SIG-M5 (cell line): ENCODE results near the gene TBC1D3I.
A peak's percentile ranks its signal among the peaks of the same experiment; 100 is the strongest.
"Not testable (repeated sequence)": the region's sequence is repeated elsewhere in the genome, so short reads cannot be mapped to it uniquely, and the experiment has no call there.

Experiments
- DNase-seq: peaks from one replicate; lab custom pipeline; 2025; lab: John Stamatoyannopoulos, UW

TBC1D3I gene

DNA sequence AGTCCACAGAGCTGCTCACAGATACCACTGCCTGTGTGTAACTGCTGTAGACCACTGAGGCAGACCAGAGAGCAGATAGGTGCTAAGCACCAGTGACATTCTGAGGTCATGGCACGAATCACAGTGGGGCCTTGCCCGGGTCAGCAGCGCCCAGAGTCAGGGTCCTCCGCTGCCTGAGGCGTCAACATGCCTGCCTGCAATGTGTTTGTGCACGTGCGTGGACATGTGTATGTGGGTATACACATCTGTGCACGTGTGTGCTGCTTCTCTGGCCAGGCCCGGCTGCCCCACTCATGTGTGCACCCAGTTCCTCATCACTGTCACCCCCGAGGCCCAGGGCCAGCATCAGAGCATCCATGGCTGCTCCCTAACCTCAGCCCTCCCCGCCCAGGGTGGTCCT is at the start of gene TBC1D3I:
Gene TBC1D3I (minus strand): TSS at position 101 of the 400 bp plus-strand sequence. CDS start 1,585 bp downstream, outside the sequence.
- DNase-seq, result not testable (repeated sequence)

DNA sequence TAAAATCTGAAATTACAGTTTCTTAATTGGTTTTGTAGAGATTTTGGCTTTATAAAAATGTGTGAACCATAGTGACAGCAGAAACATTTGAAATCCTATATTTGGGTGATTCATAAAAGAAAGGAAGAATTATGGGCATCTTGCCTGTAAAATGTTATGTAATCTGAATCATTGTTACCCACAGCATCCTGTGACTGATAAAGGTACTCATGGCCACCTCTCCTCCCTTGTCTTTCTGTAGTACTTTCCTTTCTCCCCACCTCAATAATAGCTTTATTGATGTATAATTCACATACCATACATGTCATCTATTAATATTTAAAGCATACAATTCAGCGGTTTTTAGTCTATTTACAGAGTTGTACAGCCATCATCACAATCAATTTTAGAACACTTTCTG is 30.8 kb upstream of the TBC1D3I start:
- not testable (repeated sequence) for DNase-seq

DNA sequence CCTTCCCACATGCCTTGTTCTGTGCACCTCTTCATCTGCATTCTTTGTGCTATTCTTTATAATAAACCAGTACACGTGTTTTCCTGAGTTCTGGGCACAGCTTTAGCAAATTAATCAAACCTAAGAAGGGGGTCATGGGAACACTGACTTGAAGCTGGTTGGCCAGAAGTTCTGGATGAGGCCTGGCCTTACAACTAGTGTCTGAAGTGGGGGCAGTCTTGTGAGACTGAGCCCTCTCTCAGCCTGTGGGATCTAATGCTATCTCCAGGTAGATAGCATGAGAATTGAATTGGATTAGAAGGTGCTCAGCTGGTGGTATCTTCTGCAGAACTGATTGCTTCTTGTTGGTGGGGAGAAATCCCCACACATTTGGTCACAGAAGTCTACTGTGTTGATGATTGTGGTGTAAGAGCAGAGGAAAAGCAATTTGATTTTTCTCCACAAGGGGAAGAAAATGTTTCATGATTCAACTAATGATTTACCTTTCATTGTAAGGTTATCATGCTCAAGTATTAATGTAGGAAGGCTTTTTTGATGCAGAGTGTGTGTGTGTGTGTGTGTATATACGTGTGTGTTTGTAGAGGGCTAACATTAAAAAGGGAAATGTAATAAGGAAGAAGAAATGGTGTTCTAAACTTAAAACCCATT is 25.7 kb upstream of the TBC1D3I start:
- not testable (repeated sequence) for DNase-seq

DNA sequence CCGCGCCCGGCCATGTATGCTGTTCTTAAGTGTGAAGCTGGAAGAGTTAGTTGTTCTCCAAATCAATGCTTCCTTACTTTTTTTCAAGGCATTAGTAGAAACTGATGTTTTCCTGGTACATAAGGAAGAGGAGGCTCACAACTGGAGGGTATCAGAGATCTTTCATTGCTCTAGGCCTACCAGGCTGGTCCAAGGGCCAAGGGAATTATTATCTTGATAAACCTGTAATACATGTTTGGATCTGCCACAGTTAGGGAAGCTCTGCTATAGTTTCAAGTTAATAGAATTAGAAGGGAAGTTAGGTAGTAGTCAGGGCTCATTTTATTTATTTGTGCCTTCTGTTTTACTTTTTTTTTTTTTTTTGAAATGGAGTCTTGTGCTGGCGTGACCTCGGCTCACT is 19.8 kb upstream of the TBC1D3I start:
- DNase-seq, result not testable (repeated sequence)

DNA sequence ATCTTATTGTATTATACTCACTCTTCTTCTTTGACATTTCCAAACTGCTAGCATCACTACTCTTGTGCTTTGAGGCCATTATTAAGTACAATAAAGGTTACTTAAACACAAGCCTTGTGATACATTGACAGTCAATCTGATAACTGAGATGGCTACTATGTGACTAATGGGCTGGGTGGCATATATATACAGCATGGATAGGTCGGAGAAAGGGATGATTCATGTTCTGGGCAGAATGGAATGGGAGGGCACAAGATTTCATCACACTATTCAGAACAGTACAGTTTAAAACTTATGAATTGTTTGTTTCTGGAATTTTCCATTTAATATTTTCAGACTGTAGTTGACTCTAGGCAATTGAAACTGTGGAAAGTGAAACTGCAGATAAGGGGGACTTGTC is 18.9 kb upstream of the TBC1D3I start:
- not testable (repeated sequence) for DNase-seq

DNA sequence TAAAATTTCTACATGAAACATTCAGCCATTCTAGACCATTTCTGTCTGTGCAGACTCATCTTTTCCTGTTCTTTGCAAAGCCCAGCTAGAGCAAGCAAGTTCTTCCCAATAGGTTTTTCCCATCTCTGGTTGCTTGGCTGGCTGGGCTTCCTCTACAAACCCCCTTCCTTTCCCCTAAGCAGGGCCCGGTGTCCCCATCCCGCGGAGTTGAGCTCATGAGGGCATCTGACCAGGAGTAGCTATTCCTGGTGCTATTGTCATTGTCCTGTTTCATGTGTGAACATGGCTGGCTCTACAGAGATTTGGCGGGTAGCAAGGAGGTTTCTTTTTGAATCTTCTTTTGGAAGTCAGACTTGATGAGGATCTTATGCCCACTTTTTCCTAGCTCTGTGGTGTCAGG is 22.3 kb downstream of the TBC1D3I start:
- not testable (repeated sequence) for DNase-seq

DNA sequence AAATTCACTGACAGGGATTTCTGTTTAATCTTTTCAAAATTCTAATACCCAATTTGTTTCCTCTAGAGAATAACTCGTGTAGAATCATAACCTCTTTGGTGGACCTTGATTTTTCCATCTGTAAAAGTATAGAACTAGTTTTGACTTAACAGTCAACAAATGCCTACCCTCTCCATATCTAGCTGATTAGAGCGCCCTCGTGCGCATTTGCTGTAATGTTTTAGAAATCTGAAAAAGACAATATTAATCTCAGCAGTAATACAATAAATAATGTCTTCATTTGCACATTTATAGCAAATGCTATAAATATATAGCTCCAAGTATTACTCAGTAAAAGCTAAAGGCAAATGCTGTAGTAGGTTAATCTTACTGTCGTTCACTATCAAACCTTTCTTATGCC is 34.7 kb downstream of the TBC1D3I start:
- not testable (repeated sequence) for DNase-seq

DNA sequence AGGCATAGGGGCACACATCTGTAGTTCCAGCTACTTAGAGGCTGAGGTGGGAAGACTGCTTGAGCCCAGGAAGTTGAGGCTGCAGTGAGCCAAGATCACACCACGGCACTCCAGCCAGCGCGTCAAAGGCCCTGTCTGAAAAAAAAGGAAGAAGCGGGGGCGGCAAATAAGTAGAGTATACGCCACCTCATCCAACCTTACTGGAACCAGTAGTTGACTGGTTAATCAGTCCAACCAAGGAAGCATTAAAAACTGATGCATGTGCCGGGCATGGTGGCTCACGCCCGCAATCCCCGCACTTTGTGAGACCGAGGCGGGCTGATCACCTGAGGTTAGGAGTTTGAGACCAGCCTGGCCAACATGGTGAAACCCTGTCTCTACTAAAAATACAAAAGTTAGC is 41.4 kb downstream of the TBC1D3I start:
- not testable (repeated sequence) for DNase-seq

DNA sequence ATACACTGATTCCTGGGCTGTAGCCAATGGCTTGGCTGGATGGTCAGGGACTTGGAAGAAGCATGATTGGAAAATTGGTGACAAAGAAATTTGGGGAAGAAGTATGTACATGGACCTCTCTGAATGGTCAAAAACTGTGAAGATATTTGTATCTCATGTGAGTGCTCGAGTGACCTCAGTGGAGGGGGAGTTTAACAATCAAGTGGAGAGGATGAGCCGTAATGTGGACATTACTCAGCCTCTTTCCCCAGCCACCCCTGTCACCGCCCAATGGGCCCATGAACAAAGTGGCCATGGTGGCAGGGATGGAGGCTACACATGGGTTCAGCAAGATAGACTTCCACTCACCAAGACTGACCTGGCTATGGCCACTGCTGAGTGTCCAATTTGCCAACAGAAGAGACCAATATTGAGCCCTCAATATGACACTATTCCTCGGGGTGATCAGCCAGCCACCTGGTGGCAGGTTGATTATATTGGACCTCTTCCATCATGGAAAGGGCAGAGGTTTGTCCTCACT is 42.7 kb downstream of the TBC1D3I start:
- not testable (repeated sequence) for DNase-seq

DNA sequence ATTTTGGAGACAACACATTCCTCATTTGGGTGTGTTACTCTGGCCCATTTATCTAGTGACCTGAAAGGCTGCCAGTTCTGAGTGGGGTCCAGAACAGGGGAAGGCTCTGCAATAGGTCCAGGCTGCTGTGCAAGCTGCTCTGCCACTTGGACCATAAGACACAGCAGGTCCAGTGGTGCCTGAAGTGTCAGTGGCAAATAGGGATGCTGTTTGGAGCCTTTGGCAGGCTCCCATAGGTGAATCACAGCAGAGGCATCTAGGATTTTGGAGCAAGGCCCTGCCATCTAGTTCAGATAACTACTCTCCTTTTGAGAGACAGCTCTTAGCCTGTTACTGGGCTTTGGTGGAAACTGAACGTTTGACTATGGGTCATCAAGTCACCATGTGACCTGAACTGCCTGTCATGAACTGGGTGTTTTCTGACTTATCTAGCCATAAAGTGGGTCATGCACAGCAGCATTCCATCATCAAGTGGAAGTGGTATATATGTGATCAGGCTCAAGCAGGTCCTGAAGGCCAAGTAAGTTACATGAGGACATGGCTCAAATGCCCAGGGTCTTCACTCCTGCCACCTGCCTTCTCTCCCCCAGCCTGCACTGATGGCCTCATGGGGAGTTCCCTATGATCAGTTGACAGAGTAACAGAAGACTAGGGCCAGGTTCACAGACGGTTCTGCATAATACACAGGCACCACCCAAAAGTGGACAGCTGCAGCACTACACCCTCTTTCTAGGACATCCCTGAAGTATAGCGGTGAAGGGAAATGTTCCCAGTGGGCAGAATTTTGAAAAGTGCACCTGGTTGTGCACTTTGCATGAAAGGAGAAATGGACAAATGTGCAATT is 43.4 kb downstream of the TBC1D3I start:
- not testable (repeated sequence) for DNase-seq

DNA sequence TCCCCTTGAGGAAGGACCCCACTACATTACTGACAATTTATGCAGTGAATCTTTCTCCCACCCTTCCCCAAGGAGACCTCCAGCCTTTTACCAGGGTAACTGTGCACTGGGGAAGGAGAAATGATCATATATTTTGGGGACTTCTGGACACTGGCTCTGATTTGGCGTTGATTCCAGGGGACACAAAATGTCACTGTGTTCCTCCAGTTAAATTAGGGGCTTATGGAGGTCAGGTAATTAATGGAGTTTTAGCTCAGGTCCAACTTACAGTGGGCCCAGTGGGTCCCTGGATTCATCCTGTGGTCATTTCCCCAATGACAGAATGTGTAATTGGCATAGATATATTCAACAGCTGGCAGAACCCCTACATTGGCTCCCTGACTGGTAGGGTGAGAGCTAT is 44.8 kb downstream of the TBC1D3I start:
- DNase-seq, result not testable (repeated sequence)

DNA sequence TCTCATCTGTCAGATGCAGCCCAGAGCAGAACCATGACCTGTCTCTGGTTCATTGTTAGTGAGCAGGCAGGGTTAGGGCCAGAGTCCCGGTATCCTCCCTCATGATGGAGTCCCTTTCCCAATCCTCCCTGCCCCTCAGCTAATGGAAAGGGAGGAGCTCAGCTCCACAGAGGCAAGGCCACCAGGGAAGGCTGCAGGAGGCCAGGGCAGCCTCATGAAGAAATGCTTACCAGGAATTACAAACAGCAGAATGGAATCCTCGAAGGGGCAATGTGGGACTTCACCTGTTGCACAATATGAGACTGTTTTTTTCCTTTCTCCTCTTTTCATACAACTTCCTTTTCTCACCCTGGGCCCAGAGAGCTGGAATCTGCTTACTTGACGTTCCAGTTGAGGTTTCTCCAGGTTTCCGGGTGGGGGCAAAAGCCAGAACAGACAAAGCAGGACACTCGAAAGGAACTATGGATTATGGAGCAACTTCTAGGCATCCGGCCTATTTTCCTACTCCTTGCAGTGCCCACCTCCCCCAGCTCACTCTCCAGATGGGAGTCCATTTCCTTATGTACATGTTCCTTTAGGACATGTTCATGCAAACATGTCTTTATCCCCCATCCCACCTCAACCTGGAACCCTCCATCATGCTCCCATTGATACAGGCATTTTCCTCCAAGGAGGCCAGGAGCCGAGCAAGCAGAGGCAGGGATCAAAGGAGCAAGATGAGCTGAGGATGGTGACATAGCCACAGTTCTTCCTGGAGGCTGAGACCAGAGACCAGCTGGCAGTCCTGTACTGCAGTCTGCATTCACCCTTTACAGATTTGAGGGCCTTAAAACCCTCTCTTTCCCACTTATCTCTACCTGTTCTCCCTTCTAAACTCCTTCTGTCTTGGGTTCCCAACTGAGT is 48.7 kb downstream of the TBC1D3I start:
- not testable (repeated sequence) for DNase-seq

DNA sequence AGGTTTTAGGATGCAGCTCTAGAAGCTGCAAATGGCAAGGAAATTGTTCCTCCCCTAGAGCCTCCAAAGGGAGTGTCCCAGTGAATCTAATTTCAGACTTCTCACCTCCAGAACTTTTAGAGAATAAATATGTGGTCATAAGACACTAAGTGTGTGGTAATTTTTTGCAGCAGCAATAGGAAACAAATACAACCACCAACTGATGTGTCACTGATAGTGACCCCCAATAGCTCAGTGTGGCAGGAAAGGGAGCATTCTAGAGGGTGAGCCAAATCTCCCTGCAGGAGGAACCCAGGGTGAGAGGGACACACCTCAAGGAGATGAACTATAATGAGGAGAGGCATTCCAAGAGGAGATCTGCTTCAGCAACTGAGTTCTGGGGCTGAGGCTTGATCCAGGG is 49.5 kb downstream of the TBC1D3I start:
- no peak for DNase-seq

DNA sequence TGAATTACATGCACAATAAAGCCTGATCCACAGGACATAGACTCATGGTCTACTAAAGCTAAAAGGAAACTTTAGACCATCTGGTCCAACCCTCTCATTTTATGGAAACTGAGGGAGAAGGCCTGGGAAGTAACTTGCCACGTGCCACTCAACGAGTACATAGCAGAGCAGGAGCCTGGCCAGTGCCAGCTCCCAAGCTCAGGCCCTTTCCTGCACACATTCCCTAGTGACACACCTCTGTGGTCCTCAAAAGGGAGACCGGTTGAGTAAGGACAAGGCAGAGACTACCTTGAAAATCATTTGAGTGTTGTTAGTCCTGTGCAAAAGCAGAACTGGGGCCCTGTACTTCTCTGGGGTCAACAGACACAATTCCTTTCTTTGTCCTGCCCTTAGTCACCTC is 50.7 kb downstream of the TBC1D3I start:
- DNase-seq, result no peak

DNA sequence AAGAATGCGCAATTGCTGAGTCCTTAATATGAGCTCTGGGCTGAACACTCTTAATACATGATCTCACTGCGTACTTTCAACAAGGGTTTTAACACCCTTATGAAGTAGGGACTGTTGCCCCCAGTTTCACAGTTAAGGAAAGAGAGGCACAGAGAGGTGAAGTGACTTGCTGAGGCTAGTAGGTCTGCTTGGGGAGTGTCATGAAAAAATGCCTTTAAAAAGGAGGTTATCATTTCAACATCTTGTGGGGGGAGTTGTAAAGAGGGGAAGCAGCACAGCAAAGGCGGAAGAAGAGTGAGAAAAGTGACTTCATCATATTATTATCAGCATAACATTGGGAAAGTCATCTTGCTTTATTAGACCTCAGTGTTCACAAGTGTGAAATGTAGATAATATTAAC is 51.4 kb downstream of the TBC1D3I start:
- DNase-seq, result peak; percentile 36

DNA sequence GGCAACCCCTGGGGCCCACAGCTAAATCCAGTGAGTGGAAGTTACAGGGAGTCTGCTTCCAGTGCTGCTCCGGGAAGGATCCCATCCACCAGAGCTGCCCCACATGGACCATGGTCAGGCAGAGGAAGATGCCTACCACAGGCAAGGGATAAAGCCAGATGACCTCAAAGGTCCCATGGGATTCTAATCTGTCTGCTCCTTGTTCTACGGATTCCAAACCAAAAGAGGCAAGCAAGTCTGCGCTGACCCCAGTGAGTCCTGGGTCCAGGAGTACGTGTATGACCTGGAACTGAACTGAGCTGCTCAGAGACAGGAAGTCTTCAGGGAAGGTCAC is 52.1 kb downstream of the TBC1D3I start:
- no peak for DNase-seq

DNA sequence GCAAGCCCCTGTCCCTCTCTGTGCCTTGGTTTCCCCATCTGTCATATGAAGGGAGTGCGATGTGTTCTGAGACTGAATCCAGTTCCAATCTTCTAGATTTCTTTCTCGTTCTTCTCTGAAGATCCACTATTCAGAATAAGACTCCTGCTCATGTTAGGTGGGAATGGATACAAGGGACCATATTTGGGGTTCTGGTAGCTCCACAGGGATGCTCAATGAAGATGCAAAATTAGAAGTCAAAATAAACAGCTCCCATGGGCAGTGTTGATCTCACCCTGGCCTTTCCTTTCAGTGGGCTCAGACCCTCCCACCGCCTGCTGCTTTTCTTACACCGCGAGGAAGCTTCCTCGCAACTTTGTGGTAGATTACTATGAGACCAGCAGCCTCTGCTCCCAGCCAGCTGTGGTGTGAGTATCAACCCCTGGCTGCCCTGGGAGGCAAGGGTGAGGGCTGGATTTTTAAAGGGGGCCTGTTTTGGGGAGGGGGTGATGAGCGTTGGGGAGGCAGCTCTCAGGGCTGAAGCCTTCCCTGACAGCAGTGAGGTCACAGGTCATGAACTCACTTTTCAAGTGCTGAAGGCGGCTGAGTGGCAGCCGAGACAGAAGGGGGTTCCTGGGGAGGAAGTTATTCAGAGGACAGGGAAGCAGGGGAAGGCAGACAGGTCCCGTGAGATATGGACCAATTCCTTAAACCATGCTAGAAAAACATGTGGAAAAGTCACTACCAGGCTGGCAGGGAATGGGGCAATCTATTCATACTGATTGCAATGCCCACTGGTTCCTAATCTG is 52.7 kb downstream of the TBC1D3I start:
- not testable (repeated sequence) for DNase-seq

DNA sequence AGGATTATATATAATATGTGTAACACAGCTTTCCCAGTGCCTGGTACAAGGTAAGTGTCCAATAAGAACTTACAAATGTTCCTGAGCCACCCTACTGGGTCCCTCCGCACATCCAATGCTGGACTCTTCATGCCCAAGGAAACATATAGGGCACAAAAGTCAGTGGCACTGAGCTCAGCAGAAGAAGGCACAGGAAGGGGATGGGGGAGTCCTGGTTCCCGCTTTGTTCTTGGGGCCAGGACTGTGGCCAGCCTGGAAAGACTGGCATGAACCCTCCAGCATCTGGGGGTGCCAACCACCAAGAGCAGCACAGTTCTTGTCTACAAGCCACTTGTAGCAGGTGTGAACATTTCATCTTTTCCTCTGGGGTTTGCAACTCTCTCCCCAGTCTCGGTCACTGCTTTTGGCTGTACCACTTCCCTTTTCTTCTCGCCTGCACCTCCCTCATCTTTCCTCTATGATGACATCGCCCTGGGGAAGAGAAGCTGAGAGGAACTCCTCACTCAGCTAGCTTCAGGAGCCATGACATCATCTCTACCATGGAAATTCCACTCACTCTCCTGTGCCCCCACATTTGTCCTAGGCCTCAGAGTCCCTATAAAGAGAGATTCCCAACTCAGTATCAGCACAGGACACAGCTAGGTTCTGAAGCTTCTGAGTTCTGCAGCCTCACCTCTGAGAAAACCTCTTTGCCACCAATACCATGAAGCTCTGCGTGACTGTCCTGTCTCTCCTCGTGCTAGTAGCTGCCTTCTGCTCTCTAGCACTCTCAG is 53.7 kb downstream of the TBC1D3I start, which contains the start of gene CCL4L2:
Gene CCL4L2 (plus strand): TSS at position 625 of the 773 bp plus-strand sequence.
- DNase-seq, result peak; percentile 37

DNA sequence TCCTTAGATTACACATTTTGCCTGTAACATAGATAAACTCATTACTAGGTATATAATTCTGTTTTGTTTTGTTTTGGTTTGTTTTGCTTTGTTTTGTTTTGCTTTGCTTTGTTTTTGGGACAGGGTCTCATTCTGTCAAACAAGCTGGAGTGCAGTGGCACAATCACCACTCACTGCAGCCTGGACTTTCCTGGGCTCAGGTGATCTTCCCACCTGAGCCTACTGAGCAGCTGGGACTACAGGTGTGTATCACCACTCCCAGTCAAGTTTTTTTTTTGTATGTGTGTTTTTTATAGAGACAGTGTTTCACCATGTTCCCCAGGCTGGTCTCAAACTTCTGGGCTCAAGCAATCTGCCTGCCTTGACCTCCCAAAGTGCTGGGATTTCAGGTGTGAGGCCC is 54.8 kb downstream of the TBC1D3I start:
- no peak for DNase-seq

DNA sequence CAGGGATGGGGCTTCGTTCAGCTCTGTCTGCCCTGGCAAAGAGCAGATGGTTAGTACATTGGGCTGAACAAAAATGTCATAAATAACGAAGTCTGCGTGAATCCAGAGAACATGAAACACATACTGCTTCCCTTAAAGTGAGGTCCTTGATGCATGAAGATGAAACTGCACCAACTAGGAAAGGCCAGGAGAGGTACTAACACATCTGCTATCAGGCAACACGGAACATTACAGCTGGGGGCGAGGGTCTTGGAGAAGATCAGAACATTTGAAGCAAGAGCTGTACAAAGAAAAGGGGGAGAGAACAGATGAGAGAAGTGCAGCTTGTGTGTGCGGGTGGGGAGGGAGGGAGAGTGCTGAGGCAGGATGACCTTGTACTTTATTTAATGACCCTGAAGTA is 57.0 kb downstream of the TBC1D3I start:
- DNase-seq, result not testable (repeated sequence)

DNA sequence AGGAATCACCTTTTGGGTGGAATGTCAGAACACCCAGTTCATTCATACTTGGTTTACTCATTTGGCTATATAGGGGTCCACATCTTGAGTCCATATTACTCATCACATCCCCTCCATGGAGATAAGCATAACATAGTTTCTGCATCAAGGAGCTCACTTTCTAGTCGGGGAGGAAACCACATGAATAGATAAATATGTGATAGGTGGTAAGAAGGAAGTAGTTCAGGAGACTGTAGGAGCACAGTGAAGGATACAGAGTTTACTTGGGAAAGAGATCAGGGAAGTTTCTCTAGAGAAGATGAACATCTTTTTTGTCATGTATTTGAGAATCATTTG is 57.9 kb downstream of the TBC1D3I start:
- not testable (repeated sequence) for DNase-seq
